ENCODE data around the gene TNFAIP3.

TNFAIP3 gene

DNA sequence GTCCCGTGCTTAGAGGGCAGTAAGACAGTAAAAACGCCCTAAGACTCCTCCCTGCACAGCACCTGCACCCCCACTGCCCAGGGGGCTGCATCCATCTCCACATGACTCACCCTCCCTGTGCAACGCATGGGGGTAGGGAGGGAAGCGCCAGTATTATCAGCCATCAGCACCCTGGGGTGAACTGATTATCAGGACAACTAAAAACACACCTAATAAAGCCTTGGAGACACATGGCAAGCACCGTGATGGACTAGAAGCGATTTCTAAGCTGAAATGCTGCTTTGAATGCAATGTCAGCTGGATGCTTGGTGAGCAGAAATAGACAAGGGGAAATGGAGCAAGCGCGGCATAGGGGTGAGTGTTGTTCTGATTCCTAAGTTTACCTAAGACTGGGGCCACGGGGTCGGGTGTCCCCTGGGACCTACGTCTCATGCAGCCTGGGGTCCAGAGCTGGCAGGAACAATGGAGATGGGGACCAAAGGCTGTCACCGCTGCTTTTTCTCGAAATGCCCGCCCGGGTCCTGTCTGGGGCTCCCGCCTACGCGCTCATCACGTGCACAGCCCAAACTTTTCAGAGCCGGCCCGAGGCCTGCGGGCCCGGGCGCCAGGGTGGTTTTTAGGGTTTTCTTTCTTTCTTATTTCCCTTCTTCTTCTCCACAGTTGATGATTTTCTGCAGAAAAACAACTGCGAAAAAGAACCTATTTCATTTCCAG is 702 bp upstream of the TNFAIP3 start:
- peak; percentile 63 for DNase-seq

GRCh38 chr6:137867685-137868509 is 838 bp downstream of the TNFAIP3 start:
- peak; percentile 39 for DNase-seq

GRCh38 chr6:137868721-137869548 is 1.9 kb downstream of the TNFAIP3 start:
- no peak for DNase-seq

DNA sequence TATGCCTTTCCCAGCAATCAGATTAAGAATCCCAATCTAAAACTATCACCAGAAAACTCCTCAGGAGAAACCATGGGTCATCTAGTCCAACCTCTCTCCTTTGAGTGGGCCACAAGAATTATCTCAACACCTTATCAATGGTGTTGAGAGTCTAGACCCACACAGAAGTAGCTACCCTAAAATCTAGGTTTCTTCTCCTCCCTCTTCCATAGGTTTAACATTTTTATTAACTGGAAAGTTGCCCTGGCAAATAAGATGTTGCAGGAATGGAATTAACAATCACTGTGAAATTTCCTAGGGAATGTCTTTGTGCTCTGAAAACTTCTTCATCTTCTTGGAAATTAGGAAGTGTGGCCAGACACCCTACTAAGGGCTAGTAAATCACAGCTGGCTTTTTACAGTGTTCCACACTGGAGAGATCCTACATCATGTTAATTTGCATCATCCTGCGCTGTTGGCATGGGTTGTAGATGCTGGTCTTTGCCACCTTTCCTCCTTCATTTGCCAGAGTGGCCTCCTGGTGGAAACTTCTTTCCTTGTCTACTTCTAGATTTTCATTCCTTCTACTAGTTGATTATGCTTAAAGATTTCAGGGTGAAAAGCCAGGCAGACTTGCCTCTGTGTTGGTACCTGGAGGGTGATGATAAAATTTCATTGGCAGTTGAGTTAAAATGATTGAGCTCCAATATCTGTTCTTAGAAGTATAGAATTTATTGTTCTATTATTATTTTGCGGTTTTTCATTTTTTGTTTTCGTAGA is 2.7 kb downstream of the TNFAIP3 start:
- no peak for DNase-seq

- DNase-seq = no peak
Observed at GRCh38 chr6:137870308-137870644, 3.2 kb downstream of the TNFAIP3 start.

- no peak for DNase-seq
Observed at GRCh38 chr6:137870744-137871247, 3.7 kb downstream of the TNFAIP3 start.

GRCh38 chr6:137871291-137871690 is 4.2 kb downstream of the TNFAIP3 start:
- DNase-seq = no peak

DNA sequence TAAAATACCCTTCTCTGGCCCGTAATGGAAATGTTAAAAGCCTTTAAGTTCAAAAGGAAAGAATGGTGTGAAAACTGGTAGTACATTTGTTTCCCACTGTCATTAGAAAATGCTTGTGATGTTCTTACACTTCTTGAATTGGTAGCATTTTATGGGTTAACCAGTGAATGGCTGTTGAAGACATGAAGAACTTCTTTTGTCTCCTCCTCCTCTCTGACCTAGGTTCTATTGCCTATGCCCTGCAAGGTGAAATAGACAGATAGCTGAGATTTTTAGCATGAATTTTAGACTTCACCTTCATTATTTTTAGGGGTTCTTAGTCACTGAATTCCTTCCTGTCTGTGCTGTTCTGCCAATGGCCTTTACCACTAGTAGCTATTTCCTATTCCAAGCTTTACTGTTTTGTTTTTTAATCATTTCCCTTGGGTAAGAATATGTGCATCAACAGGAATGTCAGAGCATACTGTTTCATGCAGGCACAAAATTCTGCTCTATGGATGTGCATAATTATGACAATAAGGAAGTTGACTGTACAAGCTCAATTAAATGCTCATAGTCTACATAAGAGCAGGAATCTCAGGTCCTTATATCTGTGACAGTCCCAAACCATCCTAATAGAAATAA is 4.9 kb downstream of the TNFAIP3 start:
- no peak for DNase-seq

DNA sequence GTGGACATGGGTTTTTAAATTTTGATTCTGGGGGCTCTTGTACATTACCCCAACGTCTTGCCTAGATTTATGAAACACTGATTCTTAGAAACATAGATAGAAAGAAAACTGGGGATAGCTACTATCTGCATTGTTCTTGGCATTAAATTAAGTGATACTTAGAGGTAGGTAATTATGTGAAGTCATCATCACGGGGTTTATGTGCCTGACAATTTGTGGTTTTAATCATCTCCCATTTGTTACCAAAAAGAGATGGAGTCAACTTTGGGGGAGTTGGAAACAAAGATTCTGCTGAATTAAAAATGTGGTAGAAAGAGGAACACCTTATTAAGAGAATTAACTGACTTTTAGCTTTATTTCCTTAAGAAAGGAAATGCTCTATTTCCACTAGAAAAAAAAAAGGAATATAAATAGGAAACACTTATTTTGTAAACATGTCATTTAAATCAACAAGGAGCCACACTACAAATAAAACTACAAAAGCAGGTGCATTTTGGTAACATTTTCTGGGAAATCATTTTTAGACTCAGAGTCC is 5.6 kb downstream of the TNFAIP3 start:
- no peak for DNase-seq

GRCh38 chr6:137873273-137873762 is 6.3 kb downstream of the TNFAIP3 start:
- DNase-seq = no peak

GRCh38 chr6:137874204-137875057 is 7.4 kb downstream of the TNFAIP3 start:
- no peak for DNase-seq

DNA sequence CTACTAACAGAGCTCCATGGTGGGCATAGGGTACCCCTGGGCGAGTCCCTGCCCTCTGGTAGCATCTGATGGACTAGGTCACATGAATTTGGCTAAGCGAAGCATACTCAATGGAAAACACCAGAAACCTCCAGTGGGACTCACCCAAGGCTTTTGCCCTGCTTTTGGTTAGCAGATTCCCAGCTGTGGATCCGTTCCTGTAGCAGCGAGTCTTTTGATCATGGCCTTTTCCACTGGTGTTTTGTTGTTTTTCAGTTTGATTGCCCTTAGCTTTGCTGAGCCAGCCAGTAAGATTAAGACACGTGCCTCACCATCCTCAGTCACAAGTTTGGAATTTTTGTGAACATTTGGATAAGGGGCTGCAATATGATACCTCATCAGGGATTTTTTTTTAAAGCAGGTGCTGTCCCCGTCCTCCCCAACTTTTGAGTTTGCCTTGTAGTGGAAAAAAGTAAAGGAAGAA is 8.0 kb downstream of the TNFAIP3 start:
- no peak for DNase-seq

DNA sequence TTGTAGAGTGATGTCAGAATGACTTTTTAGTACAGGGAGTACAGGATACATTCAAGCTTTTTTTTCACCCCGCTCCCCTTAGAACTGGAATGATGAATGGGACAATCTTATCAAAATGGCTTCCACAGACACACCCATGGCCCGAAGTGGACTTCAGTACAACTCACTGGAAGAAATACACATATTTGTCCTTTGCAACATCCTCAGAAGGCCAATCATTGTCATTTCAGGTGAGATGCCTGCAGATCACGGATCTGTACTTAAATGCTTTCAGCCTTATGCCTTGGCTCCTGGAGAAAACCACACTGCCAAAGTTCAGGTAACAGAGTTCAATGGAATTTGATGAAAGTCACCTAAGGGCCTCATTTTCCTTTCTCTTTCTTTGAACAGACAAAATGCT is 8.5 kb downstream of the TNFAIP3 start:
- no peak for DNase-seq

DNA sequence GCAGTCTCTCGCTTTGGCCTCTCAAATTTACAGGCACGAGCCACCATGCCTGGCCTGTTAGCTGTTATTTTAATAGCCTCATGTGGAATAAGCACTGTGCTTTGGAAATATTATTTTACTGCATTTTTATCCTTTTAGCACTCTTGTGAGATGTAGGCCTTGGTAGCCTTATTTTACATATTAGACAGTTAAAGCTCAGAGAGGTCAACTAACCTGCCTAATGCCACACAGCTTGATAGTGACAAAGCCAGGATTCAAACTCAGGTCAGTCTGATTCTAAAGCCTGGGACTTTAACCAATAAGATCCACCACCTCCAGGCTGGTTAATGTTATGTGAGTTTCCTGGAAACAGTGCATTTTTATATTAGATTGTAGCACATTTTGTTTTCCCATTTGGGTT is 9.5 kb downstream of the TNFAIP3 start:
- no peak for DNase-seq

DNA sequence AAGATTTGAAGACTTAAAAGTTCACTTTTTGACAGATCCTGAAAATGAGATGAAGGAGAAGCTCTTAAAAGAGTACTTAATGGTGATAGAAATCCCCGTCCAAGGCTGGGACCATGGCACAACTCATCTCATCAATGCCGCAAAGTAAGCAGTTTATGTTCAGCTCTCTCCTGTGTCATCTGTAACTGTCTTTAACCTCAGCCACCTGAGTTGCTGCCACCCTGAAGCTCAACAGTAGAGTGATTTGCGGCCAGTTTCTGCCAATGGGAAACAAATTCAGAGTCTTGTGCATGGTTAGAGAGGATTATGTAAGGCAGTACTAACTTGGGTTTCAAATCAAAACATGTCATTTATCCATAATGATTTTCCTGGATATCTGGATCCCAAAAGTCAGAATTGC is 10.1 kb downstream of the TNFAIP3 start:
- DNase-seq = no peak

- no peak for DNase-seq
Observed at GRCh38 chr6:137877606-137878005, 10.5 kb downstream of the TNFAIP3 start.

GRCh38 chr6:137878029-137878428 is 11.0 kb downstream of the TNFAIP3 start:
- no peak for DNase-seq

GRCh38 chr6:137878486-137879285 is 11.6 kb downstream of the TNFAIP3 start:
- DNase-seq = no peak

- no peak for DNase-seq
Observed at GRCh38 chr6:137879299-137879698, 12.2 kb downstream of the TNFAIP3 start.

All from hematopoietic multipotent progenitor cell treated with erythropoietin and hydrocortisone succinate and interleukin-3 and kit ligand, for 8 days (in vitro differentiated cells).